GF-D8 (cell line): Measurements from ENCODE around the gene SUN1.

Source experiments
- DNase-seq: peaks from one replicate; lab custom pipeline; 2025; lab: John Stamatoyannopoulos, UW

SUN1 gene

DNA sequence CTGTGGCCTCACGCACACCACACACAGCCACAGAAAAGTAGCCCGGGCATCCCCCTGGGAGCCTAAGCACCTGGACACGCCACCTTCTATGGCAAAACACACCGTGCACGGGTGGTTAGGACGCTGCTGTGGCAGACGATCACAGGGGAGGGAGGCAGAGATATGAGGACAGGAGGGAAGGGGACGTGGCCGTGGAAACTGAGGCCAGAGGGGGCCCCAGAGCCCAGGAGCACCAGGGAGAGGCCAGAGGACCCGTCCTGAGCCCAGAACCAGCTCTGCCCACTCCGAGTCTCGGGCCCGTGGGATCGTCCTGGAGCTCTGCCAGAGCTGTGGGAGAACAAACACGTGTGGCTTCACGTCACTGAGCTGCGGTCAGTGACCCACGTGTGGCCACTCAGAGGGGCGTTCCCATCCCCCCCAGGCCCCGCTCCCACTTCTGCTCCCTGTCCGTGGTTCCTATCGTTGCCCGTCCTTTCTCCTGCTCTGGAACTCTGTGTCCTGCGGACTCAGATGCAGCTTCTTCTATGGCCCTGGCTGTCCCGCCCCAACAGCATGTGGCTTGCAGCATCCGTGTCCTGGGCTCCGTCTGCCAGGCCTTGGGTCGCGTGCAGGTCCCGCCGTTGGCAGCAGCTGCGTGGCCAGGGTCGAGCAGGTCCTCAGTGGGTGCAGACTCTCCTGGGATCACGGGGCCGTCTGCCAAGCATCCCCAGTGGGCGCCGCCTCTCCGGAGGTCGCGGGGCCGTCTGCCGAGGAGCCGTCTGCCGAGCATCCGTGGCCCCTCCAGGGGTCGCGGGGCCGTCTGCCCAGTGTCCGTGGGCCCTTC, 75.1 kb downstream of the SUN1 start:
- DNase-seq: no peak

DNA sequence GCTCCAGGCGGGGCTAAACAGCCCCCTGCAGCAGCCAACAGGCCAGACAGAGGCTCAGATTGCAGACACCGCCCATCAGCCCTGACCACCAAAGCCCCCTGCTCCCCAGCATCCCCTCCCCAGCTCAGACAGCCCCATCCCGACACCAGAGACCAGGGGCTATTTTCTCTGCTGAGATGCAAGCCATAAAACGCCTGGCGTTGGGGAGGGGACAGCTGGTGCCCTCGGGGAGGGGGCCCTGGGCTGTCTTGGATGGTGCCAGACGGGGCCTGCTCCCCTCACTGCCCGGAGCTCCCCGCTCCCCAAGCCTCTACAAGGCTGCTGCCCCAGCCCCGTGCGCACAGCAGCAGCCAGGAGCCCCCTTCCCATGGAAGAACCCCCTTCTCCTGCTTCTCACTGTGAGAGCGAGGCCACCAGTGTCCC, 75.9 kb downstream of the SUN1 start:
- DNase-seq: no peak

DNA sequence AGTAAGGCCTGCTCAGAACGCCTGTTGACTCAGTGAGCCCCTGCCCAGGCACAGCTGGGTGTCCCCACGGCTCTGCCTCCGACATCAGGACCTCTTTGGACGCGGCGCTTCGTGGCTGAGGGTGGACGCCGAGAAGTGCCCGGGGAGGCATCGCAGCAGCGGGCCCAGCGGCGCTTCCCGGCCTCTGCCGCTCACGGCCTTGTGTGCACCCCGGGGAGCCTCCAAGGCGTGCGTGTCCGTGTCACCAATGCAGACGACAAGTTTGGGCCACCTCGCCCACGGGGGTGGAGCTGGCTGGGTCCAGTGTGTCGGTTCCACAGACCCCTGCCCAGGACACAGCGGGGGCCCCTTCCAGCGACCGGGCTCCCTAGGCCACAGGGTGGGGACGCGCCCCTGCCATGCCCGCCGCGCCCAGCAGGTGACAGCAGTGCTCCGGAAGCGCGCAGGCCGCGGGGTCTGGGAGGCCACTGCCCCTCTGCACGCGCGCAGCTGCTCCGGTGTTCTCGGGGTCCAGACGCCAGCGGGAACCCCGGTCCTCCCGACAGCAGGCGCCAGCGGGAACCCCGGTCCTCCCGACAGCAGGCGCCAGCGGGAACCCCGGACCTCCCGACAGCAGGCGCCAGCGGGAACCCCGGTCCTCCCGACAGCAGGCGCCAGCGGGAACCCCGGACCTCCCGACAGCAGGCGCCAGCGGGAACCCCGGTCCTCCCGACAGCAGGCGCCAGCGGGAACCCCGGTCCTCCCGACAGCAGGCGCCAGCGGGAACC, 76.5 kb downstream of the SUN1 start:
- peak; percentile 48 for DNase-seq

DNA sequence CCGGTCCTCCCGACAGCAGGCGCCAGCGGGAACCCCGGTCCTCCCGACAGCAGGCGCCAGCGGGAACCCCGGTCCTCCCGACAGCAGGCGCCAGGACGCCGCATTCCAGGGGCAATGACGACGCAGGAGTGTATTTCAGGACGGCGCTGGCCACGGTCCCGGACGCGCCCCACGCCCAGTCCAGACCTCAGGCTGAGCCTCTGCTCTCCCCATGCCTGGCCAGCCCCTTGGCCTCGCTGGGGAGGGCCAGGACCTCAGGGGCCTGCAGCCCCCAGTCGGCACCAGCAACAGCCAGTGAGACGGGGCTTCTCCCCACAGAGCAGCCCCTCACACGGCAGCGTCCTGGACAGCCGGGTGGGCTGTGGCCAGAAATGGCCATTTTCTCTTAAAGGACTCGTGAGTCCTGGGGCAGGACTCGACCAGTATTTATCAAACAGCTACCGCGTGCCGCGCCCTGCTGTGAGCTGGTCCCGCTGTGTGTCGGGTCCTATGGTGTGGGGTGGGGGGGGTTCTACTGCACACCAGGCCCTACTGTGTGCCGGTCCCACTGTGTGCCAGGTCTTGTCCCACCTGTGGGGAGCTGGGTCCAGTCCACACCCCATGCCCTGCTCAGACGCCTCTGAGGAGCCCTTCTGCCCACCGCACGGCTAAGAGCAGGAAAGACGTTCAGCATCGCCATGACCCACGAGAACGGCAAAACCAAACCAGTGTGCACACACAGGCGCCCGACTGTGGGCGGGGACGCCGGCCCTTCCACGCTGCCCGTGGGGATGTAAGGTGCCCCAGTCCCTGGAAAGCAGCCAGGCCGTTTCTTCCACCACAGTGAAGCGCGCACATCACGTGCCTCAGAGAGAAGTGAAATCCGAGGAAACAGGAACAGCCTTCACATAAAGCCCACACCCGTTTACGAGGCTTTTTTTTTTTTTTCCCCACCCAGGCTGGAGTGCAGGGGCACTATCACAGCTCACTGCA, 77.4 kb downstream of the SUN1 start:
- peak; percentile 91 for DNase-seq

DNA sequence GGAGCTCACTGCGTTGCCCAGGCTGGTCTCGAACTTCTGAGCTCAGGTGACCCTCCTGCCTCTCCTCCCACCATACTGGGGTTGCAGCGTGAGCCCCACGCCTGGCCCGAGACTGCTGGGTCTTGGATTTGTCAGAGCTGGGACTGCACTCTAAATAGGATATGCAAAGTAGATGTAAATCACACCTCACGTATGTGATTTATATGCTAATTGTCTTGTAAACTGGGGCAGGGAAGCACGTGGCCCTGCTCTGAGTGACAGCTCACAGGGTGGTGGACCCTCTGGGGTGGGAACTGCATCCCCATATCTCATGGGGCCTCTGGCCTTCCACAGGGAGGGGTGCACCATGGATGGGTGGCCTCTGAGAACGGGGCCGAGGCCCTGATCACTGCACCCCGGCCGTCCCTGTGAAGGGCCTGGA, 78.2 kb downstream of the SUN1 start:
- no peak for DNase-seq

DNA sequence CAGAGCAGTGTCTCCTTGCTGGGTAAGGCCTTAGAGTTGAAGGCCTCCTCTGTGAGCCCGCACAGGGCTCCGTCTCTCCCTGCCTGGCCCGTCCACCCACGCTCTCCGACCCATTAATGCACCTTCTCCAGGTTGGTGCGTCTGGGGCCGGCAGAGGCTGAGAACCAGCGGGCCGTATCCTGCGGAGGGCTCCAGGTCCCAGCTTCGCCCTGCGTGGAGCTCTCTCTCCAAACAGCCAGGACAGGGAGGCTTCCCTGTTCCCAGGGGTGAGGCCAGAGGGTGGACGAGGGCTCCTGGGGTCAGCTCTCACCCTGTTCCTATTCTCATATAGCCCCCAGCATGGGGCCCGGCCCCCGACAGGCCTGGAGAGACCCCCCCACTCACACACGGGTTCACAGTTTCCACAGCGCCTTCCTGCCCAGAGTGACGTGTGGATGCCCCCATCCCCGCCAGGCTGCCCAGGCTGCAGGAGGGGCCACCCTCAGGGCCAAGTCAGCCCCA, 78.7 kb downstream of the SUN1 start:
- no peak for DNase-seq

DNA sequence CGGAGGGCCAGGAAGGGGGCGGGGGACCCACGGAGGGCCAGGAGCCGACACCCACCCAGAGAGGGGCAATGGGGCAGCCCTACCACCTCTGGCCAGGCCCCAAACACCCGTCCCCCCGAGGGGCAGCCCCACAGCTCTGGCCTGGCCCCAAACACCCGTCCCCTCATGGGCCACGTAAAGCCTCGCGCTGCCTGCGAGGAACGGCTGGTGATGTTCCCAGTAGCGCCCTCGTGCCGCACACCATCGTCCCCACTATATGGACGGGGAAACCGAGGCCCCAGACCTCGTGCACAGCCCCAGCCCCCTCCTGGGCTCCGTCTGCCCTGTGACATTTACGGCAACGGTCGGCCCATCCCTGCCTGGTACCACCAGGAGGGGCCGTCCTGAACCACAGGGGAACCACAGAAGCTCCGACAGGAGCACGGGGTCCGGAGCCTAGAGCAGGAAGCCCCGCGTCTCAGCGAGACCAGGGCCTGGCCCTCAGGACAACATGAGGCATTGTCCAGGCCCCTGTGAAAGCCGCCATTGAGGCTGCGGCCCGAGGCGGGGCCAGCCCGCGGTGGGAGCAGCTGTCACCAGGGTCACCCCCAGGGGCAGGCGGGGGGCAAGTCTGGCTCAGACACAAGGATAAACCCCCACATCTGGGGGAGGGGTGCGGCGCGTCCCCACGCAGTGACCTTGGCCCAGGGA, 79.7 kb downstream of the SUN1 start:
- no peak for DNase-seq

DNA sequence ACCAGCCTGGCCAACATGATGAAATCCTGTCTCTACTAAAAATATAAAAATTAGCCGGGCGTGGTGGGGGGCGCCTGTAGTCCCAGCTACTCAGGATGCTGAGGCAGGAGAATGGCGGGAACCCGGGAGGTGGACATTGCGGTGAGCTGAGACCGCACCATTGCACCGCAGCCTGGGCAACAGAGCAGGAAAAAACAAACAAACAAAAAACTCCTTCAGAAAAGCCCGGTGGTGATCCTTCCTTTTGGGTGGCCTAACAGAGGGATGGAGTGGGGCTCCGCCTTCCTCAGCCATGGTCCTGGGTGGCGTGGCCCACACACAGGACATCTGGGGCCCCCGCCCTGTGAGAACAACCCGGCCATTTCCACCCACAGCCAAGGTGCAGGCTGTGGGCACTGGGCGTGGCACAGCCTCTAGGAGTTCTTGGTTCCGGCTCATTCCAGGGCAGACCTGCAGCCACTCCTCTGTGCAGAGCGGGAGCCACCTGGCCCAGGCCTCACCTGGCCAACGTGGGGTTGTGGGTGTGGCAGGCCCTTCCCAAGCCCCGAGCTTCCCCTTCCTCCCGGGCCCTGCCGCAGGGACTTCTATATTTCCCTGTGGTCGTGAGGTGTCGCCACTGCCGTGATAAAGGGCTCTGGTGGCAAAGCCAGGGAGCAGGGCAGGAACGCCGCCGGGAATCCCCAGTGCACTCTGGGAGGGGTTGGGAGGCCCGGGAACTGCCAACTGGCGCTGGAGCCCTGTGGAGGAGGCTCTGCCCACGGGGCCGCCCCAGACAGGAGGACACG, 81.7 kb downstream of the SUN1 start:
- no peak for DNase-seq

DNA sequence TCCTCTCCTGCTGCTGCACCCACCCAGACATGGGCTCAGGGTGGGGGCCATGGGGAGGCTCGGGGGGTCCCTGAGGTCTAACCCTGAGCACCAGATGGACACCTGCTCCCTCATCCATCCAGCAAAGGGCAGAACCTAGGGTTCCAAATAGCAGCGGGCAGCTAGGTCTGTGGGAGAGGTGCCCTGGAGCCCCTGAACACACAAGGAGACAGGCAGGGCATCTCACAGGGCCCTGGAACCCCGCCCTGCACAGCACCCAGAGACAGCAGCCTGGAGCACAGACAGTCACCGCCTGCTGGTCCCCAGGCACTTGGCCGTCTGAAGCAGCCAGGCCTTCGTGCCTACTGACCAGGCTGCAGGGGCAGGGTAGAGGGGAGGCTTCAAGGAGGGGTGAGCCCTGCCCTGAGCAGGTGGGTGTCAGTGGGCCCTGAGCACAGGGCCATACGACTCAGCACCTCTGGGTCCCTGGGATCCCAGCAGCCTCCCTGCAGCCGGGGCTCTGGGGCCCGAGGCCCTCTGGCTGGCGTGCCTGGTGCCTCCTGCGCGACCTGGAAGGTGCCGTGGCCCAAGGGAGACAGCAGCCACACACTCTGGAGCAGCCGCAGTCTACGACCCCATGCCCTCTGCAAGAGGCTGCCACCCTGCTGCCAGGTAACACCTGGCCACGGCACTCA, 82.4 kb downstream of the SUN1 start:
- DNase-seq: no peak

DNA sequence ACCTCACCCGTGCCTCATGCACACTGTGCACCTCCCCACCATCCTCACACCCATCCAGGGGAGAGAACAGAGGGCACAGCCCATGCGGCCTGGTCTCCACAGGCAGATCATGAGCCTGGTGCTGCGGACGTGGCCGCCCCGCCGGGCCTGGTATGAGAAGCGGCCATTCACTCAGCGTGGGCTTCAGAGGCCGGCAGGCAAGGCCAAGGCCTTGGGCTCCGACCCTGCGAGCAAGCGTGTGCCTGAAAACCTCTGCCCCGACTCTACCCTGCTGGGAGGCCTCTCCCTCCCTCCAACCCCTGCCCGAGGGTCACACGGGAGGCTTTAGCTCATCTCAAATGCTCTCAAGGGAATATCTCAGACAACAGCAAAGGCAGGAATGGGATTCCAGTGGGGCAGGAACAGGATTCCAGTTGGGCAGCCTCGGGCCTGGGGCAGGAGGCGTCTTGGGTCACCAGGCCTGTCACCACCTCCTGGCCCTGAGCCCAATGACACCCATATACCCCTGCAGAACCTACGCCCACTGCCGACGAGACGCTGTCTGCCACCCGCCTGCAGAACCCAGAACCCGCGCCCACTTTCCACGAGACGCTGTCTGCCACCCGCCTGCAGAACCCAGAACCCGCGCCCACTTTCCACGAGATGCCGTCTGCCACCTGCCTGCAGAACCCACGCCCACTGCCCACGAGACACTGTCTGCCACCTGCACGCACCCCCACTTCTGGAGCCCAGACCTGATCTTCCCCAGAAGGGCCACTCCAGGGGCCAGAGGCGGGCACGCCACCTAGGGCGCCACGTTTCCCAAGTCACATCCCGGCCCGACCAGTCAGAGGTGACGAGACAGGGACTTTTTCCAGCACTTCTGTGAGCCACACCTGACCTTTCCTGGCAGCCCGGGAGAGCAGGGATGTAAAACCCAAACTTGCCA, 83.3 kb downstream of the SUN1 start:
- no peak for DNase-seq

DNA sequence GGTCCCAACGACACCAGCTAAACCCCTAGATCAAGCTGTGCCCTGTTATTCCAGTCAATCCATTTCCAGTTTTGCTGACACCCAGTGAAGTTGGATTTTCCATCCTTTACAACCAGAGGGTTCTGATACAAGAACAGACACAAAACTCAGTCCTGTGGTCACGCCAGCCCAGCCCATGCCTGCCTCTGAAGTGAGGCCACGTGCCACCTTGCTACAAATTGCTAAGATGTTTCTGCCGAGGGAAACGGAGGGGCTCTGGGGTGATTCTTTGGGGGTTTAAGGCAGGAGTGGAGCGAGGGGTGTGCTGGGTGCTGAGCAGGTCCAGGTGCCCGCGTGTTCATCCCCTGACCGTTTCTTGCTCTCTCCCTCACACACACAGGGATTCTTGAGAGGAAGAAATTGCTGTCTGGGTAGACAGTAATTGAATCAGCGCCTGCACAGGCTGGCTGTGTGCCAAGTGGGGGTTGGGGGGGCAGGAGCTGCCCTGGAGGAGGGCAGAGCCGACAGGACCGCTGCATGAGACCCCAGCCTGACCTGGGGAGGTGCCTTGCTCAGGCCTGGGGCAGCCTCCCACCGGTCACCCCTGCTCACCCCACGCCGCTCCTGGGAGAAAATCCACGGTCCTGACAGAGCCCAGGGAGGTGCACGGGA, 84.1 kb downstream of the SUN1 start:
- DNase-seq: no peak

DNA sequence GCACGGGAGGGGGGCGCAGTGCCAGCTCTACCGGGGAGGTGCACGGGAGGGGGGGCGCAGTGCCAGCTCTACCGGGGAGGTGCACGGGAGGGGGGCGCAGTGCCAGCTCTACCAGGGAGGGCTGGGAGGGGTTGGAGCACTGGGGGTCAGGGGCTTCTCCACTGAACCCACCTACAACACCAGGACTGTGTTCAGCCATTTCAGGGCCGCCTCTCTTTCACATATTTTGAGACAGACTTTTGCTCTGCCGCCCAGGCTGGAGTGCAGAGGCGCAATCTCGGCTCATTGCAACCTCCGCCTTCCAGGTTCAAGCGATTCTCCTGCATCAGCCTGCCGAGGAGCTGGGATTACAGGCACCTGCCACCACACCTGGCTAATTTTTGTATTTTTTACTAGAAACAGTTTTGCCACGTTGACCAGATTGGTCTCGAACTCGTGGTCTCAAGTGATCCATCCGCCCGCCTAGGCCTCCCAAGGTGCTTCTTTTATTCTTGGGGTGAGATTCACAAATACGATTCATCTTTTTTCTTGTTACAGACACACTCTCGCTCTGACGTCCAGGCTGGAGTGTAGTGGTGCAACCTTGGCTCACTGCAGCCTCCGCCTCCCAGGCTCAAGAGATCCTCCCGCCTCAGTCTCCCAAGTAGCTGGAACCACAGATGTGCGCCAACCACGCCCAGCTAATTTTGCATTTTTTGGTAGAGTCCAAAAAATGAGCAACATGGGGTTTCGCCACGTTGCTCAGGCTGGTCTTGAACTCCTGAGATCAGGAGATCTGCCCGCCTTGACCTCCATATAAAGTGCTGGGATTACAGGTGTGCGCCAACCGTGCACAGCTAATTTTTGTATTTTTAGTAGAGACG, 85.2 kb downstream of the SUN1 start:
- no peak for DNase-seq

DNA sequence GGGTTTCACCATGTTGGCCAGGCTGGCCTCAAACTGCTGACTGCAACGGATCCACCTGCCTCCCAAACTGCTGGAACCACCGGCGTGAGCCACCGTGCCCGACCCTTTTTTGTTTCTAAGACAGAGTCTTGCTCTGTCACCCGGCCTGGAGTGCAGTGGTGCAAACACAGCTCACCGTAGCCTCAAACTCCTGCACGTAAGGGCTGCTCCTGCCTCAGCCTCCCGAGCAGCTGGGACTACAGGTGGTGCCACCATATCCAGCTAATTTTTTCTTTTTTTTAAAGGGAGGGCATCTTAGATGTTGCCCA, 85.8 kb downstream of the SUN1 start:
- DNase-seq: no peak

DNA sequence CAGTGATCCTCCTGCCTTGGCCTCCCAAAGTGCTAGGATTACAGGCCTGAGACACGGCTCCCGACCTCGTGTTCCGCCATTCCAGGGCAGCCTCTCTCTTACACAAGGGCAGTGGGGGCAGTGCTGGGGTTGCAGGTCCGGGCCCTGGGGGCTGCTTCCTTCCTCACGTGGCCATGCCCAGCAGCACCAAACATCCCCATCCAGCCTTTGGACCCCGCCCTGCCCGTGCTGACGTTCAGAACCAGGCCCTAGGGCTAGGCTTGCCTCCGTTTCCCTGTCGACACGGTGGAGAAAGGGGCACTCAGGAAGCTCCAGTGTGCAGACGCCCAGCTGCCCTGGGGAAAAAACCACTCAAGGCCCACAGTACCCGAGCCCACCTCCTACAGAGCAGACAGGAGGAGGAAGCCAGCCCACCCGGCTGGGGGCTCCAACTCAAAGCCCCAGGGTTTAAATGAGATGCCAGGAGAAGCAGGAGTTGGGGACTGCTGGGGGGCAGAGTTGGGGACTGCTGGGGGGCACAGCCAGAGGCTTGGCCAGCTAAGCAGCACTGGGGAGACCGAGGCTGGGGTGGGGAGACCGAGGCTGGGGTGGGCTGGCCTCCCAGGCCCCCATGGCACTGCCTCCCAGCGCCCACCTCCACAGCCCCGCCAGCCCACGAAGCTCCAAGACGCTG, 86.3 kb downstream of the SUN1 start:
- DNase-seq: no peak

DNA sequence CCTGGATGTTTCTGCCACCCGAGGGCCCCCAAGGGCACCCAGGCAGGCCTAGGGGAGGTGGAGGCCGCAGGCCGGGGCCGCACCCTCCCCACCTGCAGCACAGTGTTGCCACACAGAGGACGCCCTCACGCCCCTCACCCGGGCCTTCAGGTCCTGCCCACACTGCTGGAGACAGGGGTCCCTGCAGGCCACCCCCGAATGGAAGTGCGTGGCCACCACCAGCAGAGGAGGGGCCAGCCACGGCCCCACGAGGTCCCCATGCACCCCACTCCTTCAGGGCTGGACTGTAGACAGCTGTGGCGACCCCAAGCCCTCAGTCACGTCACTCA, 86.8 kb downstream of the SUN1 start:
- no peak for DNase-seq

DNA sequence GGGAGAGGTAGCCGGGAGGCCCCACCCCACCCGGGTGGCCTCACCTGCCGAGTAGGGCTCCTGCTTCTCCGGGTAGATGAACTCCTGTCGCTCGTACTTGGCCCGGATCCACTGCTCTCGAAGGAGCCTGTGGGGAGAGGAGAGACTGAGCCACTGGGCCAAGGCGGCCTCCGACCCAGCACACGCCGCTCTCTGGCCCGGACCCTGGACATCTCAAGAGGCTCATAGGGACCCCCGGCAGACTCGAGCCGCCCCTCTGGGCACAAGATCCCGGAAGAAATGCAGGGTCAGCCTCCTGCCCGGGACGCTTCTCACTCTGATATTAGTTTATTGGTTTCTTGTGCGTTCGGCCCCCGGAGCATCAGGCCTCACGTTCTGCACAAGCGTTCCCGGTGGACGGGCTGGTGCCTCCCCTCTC, 87.7 kb downstream of the SUN1 start:
- DNase-seq: no peak
